Measurements from ENCODE around the gene RELN.
A peak's percentile ranks its signal among the peaks of the same experiment; 100 is the strongest.

The RELN gene

GRCh38 chr7:103636153-103636552 lies 353.3 kb downstream of the RELN start:
- in situ Hi-C loops (cut with HindIII; ENCODE audit: low pct_ligation_motif_present, low sequenced_read_pairs): no loop called here
- Histone ChIP-seq H3K27ac (no peak overlapping the region), H3K4me3 (ENCODE audit: low read depth, low read length) (no peak overlapping the region), H3K36me3 (replicated peaks) (no peaks in the 10 kb centered on the region), H3K27me3 (replicated peaks) (no peaks in the 10 kb centered on the region)
- TF ChIP-seq CTCF (IDR thresholded peaks at IDR 0.05; ENCODE audit: low read depth, low read length, missing control alignments): no peak
- DNase-seq: no peak

GRCh38 chr7:103632972-103633371 lies 356.5 kb downstream of the RELN start:
- DNase-seq: no peak
- Histone ChIP-seq H3K4me3 (ENCODE audit: low read depth, low read length) (no peak overlapping the region), H3K36me3 (replicated peaks) (no peaks in the 10 kb centered on the region), H3K27me3 (replicated peaks) (no peaks in the 10 kb centered on the region), H3K27ac (no peak overlapping the region)
- in situ Hi-C loops (cut with HindIII; ENCODE audit: low pct_ligation_motif_present, low sequenced_read_pairs): no loop called here
- TF ChIP-seq CTCF (IDR thresholded peaks at IDR 0.05; ENCODE audit: low read depth, low read length, missing control alignments): no peak

GRCh38 chr7:103632005-103632639 lies 357.3 kb downstream of the RELN start:
- DNase-seq: no peak
- Histone ChIP-seq H3K36me3 (replicated peaks) (no peaks in the 10 kb centered on the region), H3K4me3 (ENCODE audit: low read depth, low read length) (no peak overlapping the region), H3K27me3 (replicated peaks) (no peaks in the 10 kb centered on the region), H3K27ac (no peak overlapping the region)
- TF ChIP-seq CTCF (IDR thresholded peaks at IDR 0.05; ENCODE audit: low read depth, low read length, missing control alignments): no peak
- in situ Hi-C loops (cut with HindIII; ENCODE audit: low pct_ligation_motif_present, low sequenced_read_pairs): no loop called here

- no peak overlapping the region for H3K4me3 ChIP-seq (ENCODE audit: low read depth, low read length)
- TF ChIP-seq CTCF (IDR thresholded peaks at IDR 0.05; ENCODE audit: low read depth, low read length, missing control alignments): no peak
- H3K27ac ChIP-seq: no peak overlapping the region
- peak; percentile 25 for DNase-seq
- H3K27me3 ChIP-seq (replicated peaks): no peaks in the 10 kb centered on the region
- in situ Hi-C loops (cut with HindIII; ENCODE audit: low pct_ligation_motif_present, low sequenced_read_pairs): no loop called here
- no peaks in the 10 kb centered on the region for H3K36me3 ChIP-seq (replicated peaks)
Measured at GRCh38 chr7:103630318-103630717, 359.1 kb downstream of the RELN start.

- no peak overlapping the region for H3K27ac ChIP-seq
- TF ChIP-seq CTCF (IDR thresholded peaks at IDR 0.05; ENCODE audit: low read depth, low read length, missing control alignments): no peak
- H3K36me3 ChIP-seq (replicated peaks): no peaks in the 10 kb centered on the region
- in situ Hi-C loops (cut with HindIII; ENCODE audit: low pct_ligation_motif_present, low sequenced_read_pairs): no loop called here
- H3K4me3 ChIP-seq (ENCODE audit: low read depth, low read length): no peak overlapping the region
- DNase-seq: no peak
- no peaks in the 10 kb centered on the region for H3K27me3 ChIP-seq (replicated peaks)
Measured at GRCh38 chr7:103628742-103629141, 360.7 kb downstream of the RELN start.

GRCh38 chr7:103626776-103627175 lies 362.7 kb downstream of the RELN start:
- DNase-seq: no peak
- Histone ChIP-seq H3K36me3 (replicated peaks) (no peaks in the 10 kb centered on the region), H3K27ac (no peak overlapping the region), H3K4me3 (ENCODE audit: low read depth, low read length) (no peak overlapping the region), H3K27me3 (replicated peaks) (no peaks in the 10 kb centered on the region)
- no peak for TF ChIP-seq CTCF (IDR thresholded peaks at IDR 0.05; ENCODE audit: low read depth, low read length, missing control alignments)
- in situ Hi-C loops (cut with HindIII; ENCODE audit: low pct_ligation_motif_present, low sequenced_read_pairs): no loop called here
